Mucosa of stomach (tissue), 1 donor: ENCODE results near the gene BAHCC1.

Experiments used
- H3K27me3 ChIP-seq: one replicate; pipeline ENCODE4 v1.7.0; 2013; ENCODE audit warnings: mild to moderate bottlenecking, low read length; ENCODE audit not compliant: control insufficient read depth, insufficient read depth
- H3K36me3 ChIP-seq: one replicate; pipeline ENCODE4 v1.7.0; 2013; ENCODE audit warnings: low read length; ENCODE audit not compliant: control insufficient read depth, insufficient read depth
- H3K4me1 ChIP-seq: one replicate; pipeline ENCODE4 v1.7.0; 2013; ENCODE audit warnings: mild to moderate bottlenecking, low read length; ENCODE audit not compliant: control insufficient read depth, insufficient read depth
- H3K4me3 ChIP-seq: one replicate; pipeline ENCODE4 v1.7.0; 2013; ENCODE audit warnings: low read length
- H3K9ac ChIP-seq: one replicate; pipeline ENCODE4 v1.7.0; 2013; ENCODE audit warnings: mild to moderate bottlenecking, low read length, moderate library complexity
- H3K9me3 ChIP-seq: one replicate; pipeline ENCODE4 v1.7.0; 2013; ENCODE audit warnings: mild to moderate bottlenecking, low read length, moderate library complexity; ENCODE audit not compliant: control insufficient read depth
- donor health status: Pancreatic carcinoma.

BAHCC1 gene

DNA sequence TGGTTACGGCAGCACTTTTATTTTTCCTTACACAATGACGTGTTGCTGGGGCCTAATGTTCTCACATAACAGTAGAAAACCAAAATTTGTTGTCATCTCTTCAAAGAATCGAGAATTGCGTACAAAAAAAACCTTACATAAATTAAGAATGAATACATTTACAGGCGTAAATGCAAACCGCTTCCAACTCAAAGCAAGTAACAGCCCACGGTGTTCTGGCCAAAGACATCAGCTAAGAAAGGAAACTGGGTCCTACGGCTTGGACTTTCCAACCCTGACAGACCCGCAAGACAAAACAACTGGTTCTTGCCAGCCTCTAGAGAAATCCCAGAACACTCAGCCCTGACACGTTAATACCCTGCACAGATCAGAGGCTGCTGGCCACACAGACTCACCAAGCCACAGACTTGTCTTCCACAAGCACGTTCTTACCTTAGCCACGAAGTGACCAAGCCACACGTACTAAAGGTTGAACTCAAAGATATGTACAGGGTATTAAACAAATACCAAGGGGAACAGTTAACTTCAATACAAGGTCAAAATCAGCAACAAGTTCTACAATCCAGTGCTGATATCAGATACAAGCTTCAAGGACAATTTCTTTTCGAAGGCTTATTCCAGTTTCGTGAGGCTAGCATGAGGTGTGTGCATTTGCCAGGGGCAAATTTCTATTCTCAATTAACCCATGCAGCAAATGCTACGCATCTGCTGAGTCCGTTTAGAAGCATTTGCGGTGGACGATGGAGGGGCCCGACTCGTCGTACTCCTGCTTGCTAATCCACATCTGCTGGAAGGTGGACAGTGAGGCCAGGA lies 114.9 kb downstream of the BAHCC1 start:
- Histone ChIP-seq H3K9ac (peak overlapping the region; percentile 96), H3K36me3 (peaks cover 28% of the 10 kb centered on the region), H3K9me3 (no peaks in the 10 kb centered on the region), H3K27me3 (no peaks in the 10 kb centered on the region), H3K4me3 (peak overlapping the region; percentile 92), H3K4me1 (peaks cover 10% of the 10 kb centered on the region)

DNA sequence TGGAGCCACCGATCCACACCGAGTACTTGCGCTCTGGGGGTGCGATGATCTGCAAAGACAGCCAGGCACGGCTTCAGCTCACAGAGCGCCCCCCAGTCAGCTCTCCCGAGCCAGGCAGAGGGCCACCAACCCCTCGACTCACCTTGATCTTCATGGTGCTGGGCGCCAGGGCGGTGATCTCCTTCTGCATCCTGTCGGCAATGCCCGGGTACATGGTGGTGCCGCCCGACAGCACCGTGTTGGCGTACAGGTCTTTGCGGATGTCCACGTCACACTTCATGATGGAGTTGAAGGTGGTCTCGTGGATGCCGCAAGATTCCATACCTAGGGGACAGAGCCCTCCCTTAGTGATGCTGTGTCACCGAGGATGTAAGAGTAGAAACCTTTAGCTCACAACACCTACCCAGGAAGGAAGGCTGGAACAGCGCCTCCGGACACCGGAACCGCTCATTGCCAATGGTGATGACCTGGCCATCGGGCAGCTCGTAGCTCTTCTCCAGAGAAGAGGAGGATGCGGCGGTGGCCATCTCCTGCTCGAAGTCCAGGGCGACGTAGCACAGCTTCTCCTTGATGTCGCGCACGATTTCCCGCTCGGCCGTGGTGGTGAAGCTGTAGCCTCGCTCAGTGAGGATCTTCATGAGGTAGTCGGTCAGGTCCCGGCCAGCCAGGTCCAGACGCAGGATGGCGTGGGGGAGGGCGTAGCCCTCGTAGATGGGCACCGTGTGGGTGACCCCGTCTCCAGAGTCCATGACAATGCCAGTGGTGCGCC lies 115.7 kb downstream of the BAHCC1 start:
- Histone ChIP-seq H3K9me3 (no peaks in the 10 kb centered on the region), H3K27me3 (no peaks in the 10 kb centered on the region), H3K4me1 (peaks cover 16% of the 10 kb centered on the region), H3K36me3 (peaks cover 28% of the 10 kb centered on the region), H3K9ac (peak overlapping the region; percentile 96), H3K4me3 (peak overlapping the region; percentile 92)

DNA sequence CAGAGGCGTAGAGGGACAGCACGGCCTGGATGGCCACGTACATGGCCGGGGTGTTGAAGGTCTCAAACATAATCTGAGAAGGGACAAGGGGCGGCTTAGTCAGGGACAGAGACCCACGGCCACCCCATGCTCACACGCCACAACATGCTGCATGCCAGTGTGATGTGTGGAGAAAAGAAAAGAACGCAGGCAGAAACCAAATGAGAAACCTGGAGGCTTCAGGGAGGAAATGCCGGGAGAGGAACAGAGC lies 116.2 kb downstream of the BAHCC1 start:
- Histone ChIP-seq H3K4me3 (peak overlapping the region; percentile 92), H3K36me3 (peaks cover 28% of the 10 kb centered on the region), H3K4me1 (peaks cover 21% of the 10 kb centered on the region), H3K27me3 (no peaks in the 10 kb centered on the region), H3K9me3 (no peaks in the 10 kb centered on the region), H3K9ac (peak overlapping the region; percentile 96)

DNA sequence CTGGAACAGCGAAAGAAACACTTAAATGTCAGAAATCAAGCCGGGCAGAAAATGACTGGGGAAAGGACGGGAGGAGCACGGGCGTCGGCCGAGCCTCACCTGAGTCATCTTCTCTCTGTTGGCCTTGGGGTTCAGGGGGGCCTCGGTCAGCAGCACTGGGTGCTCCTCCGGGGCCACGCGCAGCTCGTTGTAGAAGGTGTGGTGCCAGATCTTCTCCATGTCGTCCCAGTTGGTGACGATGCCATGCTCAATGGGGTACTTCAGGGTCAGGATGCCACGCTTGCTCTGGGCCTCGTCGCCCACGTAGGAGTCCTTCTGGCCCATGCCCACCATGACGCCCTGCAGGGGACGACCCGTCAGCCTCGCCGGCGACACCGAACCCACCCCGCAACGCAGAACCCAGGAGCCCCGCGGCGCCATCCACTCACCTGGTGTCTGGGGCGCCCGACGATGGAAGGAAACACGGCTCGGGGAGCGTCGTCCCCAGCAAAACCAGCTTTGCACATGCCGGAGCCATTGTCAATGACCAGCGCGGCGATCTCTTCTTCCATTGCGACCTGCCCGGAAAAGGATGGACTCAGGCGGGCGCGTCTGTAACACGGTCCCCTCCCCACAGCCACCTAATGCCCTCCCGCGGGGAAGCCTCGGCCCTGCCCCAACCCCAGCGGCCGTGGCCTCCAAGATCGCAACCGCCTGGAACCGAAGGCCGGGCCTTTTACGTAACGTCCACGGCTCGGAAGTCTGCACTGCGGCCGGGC lies 116.7 kb downstream of the BAHCC1 start:
- H3K27me3 ChIP-seq = no peaks in the 10 kb centered on the region
- peaks cover 26% of the 10 kb centered on the region for H3K4me1 ChIP-seq
- H3K9me3 ChIP-seq = no peaks in the 10 kb centered on the region
- H3K9ac ChIP-seq = peak overlapping the region; percentile 96
- H3K36me3 ChIP-seq = peaks cover 28% of the 10 kb centered on the region
- peak overlapping the region; percentile 92 for H3K4me3 ChIP-seq

DNA sequence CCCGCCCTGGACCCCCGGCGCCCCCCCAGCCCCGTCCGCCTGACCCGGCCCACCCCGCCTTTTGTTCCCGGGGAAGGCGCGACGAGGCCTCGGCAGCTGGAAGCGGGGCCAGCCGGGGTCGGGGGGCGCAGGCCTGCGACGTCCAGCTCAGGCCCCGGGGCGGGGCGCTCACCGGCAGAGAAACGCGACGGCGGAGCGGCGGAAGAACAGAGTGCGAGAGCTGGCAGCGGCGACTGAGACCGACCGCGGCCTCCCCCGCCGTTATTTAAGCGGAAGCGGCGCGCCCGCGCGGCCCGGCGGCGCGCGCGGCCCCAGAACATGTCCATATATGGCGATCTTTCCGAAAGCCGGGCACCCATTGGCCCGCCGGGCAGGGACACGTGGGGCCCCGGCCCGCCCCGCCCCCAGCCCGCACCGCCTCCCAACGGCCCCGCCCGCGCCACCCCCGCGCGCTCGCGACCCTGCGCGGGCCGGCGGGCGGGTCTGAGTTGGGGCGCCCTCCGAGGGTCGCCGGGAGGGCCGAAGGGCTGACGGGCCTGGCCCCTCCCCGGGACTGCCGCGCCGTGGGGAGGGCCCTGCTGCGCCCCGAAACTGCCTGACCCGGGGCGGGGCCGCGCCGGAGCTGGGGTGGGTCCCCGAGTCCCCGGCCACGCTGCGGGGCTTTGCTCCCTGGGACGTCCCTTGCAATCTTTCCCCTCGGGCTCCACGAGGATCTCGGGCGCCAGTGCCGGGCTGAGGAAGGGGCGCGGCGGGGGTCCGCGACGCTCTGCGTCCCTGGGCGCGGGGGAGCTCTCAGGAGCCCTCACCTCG lies 117.5 kb downstream of the BAHCC1 start, which contains the start of gene ACTG1:
Gene ACTG1, minus strand, starts transcription at position 238 of the 810 bp plus-strand sequence. CDS start 445 bp downstream, outside the sequence.
- H3K4me1 ChIP-seq = peaks cover 32% of the 10 kb centered on the region
- H3K4me3 ChIP-seq = peak within 1 kb of the TSS; percentile 92
- no peaks in the 10 kb centered on the region for H3K27me3 ChIP-seq
- peak within 1 kb of the TSS; percentile 99 for H3K9ac ChIP-seq
- H3K36me3 ChIP-seq = peaks cover 28% of the 10 kb centered on the region
- no peaks in the 10 kb centered on the region for H3K9me3 ChIP-seq

DNA sequence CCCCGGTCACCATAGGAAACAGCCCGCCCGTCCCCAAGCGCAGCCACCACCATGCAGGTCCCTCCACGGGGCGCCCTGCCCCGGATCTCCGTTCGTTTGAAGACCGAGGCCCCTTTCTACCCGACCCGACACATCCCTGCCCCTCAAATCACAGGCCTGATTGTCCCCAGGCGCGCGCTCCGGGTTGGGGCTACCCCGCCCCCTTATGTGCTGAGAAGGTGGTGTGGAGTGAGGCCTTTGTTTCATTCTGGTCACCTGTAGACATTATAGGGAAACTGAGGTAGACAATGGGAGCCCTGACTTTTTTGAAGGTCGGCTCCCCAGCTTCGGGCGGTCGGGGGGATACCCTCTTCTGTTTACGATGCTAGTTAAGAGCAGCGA lies 118.1 kb downstream of the BAHCC1 start:
- Histone ChIP-seq H3K27me3 (no peaks in the 10 kb centered on the region), H3K9ac (peak overlapping the region; percentile 99), H3K9me3 (no peaks in the 10 kb centered on the region), H3K4me3 (peak overlapping the region; percentile 73), H3K36me3 (peaks cover 28% of the 10 kb centered on the region), H3K4me1 (peaks cover 38% of the 10 kb centered on the region)

DNA sequence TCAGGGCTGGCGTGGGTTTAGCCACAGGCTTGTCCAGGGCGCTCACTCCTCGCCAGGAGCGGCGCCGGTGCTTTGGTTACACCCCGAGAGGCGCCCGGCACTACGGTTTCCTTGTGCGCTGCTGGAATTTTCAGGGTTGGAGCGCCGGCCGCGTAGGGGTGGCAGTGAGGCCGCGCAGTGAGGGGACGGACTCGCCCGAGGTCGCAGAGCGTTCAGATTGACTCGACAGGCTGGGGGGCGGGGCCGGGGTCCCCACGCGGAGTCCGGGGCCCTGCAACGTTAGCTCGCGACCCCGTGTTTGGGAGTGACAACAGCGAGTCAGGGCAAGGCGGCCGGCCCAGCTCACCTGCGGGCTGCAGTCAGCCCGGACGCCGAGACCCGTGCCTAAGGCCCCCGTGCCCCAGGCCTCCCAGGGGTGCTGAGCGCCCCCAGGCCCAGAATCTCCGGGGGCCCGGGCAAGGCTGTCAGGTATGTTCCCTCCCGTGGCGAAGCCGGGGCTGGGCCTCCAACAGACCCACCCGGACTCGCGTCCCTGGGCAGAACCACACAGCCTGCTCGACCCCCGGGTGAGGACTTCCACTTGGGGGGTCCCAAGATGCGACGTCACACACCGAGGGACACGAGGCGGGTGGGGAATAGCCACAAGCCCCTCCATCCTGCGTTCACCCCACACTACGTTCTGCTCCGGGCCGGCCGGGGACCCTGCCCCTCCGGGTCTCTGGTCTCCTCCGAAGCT lies 118.7 kb downstream of the BAHCC1 start:
- peaks cover 28% of the 10 kb centered on the region for H3K36me3 ChIP-seq
- peak overlapping the region; percentile 99 for H3K9ac ChIP-seq
- H3K9me3 ChIP-seq = no peaks in the 10 kb centered on the region
- H3K4me3 ChIP-seq = peak overlapping the region; percentile 73
- H3K4me1 ChIP-seq = peaks cover 41% of the 10 kb centered on the region
- no peaks in the 10 kb centered on the region for H3K27me3 ChIP-seq

DNA sequence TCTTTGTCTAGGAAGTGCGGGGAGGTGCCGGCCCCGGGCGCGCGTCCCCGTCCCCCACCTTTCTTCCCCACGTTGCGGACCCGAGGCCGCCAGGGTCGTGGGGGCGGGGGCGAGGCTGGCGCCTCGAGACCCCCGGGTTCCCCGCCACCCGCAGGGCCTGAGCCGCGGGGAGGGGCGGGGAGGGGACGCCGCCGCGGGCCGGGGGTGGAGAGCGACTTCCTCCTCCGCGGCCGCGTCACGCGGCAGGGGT lies 119.2 kb downstream of the BAHCC1 start:
- Histone ChIP-seq H3K9ac (peak overlapping the region; percentile 99), H3K9me3 (no peaks in the 10 kb centered on the region), H3K4me1 (peaks cover 40% of the 10 kb centered on the region), H3K4me3 (peak overlapping the region; percentile 73), H3K36me3 (peaks cover 27% of the 10 kb centered on the region), H3K27me3 (no peaks in the 10 kb centered on the region)

DNA sequence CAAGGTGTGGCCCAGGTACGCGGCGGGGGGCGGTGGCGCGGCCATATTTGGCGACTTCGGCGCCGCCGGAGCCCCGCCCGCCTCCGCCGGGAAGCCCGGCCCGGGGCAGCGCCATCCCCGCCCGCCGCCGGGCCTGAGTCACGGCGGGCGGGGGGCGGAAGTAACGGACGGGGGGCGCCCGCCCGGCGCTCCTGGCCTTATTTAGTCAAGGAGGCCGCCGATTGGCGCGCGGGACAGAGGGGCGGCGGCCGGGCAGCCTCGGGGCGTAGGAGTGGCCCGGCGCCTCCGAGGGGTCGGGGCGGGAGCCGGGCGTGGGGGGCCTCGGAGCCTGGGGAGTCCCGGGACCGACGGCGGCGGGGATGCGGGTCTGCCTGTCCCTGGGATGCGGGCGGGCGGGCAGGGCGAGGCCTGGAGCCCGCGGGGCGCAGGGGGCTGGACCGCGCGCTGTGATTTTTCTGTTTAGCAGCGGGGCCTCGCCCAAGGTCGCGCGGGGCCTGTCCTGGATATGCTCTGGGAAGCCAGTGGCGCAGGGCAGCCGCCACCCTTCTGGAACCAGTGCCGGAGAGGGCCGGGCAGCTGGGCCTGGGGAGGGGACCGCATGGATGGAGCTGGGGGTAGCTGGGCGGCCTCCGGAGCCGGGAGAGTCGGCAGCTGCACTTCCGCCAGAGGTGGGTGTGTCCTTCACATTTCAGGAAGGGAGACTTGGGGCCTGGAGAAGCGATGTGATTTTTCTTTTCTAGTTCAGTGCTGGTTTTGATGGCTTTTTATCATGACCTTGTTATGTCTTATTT lies 119.7 kb downstream of the BAHCC1 start:
- H3K4me3 ChIP-seq = peak overlapping the region; percentile 80
- H3K4me1 ChIP-seq = peaks cover 43% of the 10 kb centered on the region
- no peaks in the 10 kb centered on the region for H3K27me3 ChIP-seq
- peak overlapping the region; percentile 99 for H3K9ac ChIP-seq
- H3K36me3 ChIP-seq = peaks cover 22% of the 10 kb centered on the region
- H3K9me3 ChIP-seq = no peaks in the 10 kb centered on the region

DNA sequence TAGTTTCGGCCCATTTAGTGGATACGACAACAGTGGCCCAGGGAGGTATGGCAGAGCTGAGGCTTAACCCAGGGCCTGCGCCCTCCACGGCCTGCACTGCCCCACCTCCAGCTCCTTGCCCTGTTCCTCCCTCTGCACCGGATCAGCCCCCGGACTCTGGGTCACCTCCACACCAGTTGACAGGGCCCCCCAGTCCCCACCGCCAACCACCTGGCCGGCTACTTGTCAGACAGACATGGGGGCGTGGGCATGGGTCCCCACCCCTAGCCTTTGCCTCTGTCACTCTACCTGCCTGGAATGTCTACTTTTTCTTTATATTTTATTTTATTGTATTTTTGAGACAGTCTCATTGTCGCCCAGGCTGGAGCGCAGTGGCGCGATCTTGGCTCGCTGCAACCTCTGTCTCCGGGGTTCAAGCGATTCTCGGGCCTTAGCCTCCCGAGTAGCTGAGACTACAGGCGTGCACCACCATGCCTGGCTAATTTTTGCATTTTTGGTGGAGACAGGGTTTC lies 120.3 kb downstream of the BAHCC1 start:
- H3K9me3 ChIP-seq = no peaks in the 10 kb centered on the region
- H3K9ac ChIP-seq = peak overlapping the region; percentile 86
- H3K27me3 ChIP-seq = no peaks in the 10 kb centered on the region
- H3K4me1 ChIP-seq = peaks cover 47% of the 10 kb centered on the region
- peaks cover 15% of the 10 kb centered on the region for H3K36me3 ChIP-seq
- H3K4me3 ChIP-seq = peak overlapping the region; percentile 80
